Activated effector memory CD4-positive, alpha-beta T cell treated with Interleukin-2 at 50 U/mL for 16 hours (primary cell): ENCODE results near the gene MAFF.
"Not testable (repeated sequence)": the region's sequence is repeated elsewhere in the genome, so short reads cannot be mapped to it uniquely, and the experiment has no call there.

ENCODE experiments used
- DNase-seq: peaks from one replicate; pipeline ENCODE4 v3.0.0-alpha.2; 2020

The MAFF gene

GRCh38 chr22:38228326-38228872, 26.6 kb downstream of the MAFF start:
- DNase-seq = no peak

DNA sequence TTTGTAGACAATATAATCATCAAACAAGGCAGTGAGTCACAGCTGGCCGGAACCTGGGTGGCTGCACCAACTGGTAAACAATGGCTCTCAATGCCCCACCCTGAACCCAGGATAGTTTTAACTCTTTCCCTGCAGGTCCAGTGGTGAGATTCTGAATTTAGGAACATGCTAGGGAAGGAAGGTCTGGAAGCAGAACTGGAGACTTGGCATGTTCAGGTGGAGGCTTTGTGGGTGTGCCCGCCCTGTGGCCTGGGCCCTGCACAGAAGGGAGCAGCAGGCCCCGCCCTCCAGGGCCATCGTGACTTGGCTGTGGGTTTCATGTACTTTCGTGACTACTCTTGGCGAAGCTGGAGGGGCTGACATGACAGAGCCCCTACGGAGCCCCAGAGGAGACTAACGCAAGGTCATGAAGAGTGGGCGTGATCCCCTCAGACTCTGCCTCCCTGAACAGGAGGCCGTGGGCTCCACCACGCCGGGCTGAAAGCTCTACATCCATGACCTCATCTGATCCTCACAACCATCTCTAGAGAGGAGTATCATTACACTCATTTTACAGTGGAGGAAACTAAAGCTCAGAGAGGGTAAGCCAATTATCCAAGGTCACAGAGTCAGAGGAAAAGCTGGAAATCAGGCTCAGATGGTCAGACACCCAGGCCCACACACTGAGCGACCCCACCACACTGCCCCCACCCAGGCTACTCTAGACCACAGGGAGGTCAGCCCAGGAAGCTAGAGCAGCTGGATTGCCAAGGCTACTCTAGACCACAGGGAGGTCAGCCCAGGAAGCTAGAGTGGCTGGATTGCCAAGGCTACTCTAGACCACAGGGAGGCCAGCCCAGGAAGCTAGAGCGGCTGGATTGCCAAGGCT, 27.3 kb downstream of the MAFF start:
- peak; percentile 21 for DNase-seq

DNA sequence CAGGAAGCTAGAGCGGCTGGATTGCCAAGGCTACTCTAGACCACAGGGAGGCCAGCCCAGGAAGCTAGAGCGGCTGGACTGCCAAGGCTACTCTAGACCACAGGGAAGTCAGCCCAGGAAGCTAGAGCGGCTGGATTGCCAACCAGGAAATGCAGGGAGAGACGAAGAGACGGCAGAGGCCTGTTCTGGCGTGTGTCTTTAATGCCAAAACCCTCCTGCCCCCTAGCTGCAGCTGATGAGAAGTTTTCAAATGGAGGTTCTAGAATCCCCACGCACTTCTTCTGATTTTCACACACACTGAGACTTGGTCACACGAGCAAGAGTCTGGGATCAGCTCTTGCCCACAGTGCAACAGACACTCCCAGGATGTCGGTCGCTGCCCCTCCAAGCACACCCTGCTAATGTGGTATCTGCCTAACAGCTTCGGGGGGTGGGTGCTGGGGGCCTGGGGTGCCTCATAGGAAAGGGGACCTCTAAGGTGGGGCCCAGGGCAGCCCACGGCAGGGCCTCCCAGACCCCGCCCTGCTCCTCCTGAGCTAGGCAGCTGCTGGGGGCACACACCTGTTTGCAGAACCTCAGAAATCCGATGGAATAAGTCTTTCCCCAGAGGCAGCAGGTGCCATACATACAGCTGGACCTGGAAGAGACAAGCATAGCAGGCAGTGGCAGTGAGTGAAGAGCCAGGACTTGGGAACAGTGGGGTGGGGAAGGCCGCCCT, 28.5 kb downstream of the MAFF start:
- DNase-seq = peak; percentile 32

DNA sequence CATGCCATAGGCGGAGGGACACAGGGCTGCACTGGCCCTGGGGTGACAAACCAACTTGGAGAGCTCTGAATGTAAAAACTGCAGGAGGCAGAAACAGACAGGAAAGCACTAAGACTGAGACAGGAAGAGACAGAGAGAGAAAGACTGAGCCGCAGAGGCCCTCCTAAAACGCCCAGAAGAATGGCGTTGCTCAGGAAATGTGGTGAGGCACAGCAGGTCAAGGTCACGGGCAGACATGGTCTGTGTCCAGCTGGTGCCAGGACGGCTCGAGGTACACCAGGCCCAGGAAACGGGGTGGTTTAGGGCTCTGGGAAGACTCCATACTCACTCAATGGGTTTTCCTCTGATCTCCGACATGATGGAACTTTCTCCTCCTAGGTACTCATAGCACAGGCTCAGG, 29.1 kb downstream of the MAFF start:
- DNase-seq = no peak

GRCh38 chr22:38232196-38232595, 30.4 kb downstream of the MAFF start:
- no peak for DNase-seq

DNA sequence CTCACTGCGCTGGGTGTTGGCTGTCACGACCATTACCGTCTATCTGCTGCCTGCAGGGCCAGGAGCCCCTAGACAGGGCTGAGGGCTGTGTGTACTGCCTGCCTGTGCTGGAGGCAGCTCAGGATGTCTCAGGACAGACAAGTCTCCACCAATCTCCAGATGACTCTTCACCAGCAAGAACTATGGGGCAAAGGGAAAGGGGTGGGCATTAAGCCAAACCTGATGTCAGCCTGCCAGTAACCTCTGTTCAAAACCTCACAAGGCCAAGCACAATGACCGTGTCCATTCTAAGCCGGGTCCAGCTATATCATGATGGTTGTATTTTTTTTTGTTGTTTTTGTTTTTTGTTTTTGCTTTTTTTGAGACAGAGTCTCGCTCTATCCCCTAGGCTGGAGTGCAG, 31.6 kb downstream of the MAFF start:
- DNase-seq = no peak

DNA sequence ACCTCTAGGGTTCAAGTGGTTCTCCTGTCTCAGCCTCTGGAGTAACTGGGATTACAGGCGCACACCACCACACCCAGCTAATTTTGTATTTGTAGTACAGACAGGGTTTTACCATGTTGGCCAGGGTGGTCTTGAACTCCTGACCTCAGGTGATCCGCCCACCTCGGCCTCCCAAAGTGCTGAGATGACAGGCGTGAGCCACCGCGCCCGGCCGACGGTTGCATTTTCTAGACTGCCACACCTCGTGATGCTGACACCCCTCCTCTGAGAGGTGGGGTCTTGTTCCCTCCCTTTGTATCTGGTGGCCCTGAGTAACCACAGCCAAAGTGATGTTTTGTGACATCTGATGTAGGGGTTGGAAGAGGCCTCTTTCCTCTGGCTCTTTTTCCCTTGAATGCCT, 32.1 kb downstream of the MAFF start:
- not testable (repeated sequence) for DNase-seq

GRCh38 chr22:38235240-38235850, 33.6 kb downstream of the MAFF start:
- no peak for DNase-seq

GRCh38 chr22:38236786-38237185, 35.0 kb downstream of the MAFF start:
- DNase-seq = no peak

DNA sequence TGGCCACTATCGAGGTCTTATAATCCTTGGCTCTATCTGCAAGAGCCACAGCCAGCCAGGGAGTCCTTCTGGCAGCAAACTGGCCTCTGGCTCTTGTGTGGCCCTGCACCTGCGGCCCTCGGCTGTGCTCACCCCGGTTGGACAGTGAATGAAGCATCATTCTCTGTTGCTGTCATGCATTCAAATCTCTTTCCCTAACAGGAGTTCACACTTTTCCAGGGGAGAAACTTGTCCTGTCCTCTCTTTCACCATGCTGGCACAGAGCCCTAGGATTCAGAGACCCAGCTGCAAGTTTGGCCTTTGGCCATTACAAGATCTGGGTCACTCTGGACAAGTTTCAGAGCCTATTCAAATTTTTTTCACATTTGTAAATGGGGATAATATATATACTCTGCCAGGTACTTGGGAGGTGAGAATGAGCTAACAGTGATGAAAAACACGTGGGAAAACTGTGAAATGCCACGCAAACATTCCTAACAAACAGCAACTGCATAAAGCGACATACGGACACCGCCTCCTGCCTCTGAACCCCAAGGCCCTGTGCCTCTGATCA, 36.8 kb downstream of the MAFF start:
- DNase-seq = no peak

DNA sequence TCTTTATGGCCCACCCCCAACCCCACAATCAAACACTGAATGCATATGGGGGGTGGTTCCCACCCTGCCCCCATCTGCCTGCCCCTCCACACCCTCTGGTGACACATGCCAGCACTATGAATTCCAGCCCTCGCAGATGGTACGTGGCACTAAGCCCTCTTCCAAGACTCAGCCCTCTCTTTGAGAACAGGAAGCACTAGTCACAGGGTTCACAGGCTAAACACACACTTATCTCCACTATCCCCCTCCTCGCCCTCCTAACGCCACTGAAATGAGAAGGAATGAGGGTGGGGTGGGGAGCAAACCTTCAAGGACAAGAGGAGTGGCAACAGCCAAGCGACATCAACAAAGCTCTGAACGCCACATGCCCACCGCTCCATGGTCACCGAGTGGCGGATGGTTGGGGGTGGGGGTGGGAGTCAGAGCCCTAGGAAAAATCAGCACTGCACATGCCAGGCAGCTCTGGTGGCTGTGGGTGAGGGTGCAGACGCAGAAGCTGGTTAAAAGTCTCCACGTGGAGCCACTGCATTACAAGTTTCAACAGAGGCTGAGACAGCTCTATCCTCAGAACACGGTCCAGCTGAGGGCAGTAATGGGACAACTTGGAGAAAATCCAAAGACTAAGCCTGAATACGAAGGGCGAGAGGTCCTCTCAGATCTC, 37.4 kb downstream of the MAFF start:
- DNase-seq = no peak

- no peak for DNase-seq
Observed at GRCh38 chr22:38240734-38241252, 39.0 kb downstream of the MAFF start.

- no peak for DNase-seq
Observed at GRCh38 chr22:38243007-38243765, 41.4 kb downstream of the MAFF start.

DNA sequence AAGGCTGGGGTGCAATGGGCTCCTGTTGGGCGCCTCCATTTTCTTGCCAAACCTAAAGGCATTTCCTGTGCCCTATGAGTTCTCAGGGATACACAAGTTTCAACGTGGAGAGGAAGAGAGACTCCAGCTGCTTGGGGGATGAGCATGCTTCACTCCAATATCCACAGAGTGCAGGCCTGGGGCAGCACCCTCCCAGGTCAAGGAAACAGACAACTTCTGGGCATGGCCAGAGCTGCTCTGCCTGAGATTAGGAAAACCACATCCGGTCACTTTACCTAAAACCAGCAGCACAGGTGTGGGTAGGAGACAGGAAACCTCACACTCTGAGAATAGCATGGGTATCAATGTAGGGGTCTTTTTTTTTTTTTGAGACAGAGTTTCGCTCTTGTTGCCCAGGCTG, 42.3 kb downstream of the MAFF start:
- DNase-seq = no peak

- no peak for DNase-seq
Observed at GRCh38 chr22:38246046-38246658, 44.4 kb downstream of the MAFF start.

DNA sequence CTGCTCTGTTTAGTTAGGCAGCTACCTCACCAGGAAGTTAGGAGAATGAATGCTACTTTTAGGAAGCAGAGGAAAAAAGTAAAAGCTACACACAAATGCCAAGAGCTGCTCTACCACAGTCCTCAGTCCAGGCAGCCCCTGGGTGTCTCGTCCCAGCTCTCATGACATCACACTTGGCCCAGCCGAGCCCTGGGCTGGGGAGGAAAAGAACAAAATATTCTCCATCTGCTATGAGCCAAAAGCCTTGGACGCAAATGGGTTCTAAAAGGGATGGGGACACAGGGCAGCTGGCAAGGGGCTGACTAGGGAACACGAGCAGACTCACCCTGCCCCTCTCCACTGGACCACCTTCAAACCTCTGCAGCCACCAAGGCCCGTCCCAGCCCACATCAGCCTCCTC, 44.9 kb downstream of the MAFF start:
- DNase-seq = no peak

- DNase-seq = no peak
Observed at GRCh38 chr22:38247713-38248112, 45.9 kb downstream of the MAFF start.

- no peak for DNase-seq
Observed at GRCh38 chr22:38248280-38248679, 46.5 kb downstream of the MAFF start.

DNA sequence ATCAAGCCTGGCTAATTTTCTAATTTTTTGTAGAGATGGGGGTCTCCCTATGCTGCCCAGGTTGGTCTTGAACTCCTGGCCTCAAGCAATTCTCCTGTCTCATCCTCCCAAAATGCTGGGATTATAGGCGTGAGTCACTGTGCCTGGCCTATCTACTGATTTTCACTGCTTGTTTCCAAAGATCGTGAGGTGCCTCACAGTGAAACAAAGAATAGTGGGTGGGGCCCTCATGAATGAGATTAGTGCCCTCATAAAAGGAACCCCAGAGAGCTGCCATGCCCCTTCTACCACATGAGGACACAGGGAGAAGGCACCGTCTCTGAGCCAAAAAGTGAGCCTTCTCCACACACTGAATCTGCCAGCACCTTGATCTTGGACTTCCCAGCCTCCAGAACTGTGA, 47.5 kb downstream of the MAFF start:
- DNase-seq = no peak

- no peak for DNase-seq
Observed at GRCh38 chr22:38249803-38250642, 48.2 kb downstream of the MAFF start.
